Body of pancreas (tissue), 4 donors: ENCODE data around the gene HOXB4. TPM values are rescaled to one million over a fixed set of nuclear protein-coding genes. Genes with fewer than 3 reads are reported as not detected.

Experiments
- ATAC-seq: fragments of 150-250 bp; one replicate; pipeline ENCODE4 v1.9.1; 2016
- DNase-seq, 4 donors: peaks; one replicate each; pipeline ENCODE4 v3.0.0-alpha.2; 2019
- H3K27ac ChIP-seq, 4 donors: fragments of 200-600 bp; sonication (generic); 1 replicate in 3 of 4; 2 replicates in 1 of 4; pipeline versions ENCODE4 v1.5.1 to v1.6.1; 2016 to 2019; ENCODE audit warnings: mild to moderate bottlenecking in 1 of 4, mixed read lengths in 1 of 4, moderate library complexity in 1 of 4
- H3K27me3 ChIP-seq, 2 donors: fragments of 200-600 bp; sonication (generic); one replicate each; pipeline ENCODE4 v1.6.0; 2016; ENCODE audit warnings: mild to moderate bottlenecking in 1 of 2
- H3K36me3 ChIP-seq, 2 donors: fragments of 200-600 bp; sonication (generic); replicated peaks in 1 of 2; 2 replicates each; pipeline ENCODE4 v1.5.1; 2016; ENCODE audit warnings: low read depth in 2 of 2; ENCODE audit not compliant: insufficient read depth in 1 of 2
- H3K4me1 ChIP-seq: fragments of 200-600 bp; sonication (generic); one replicate; pipeline ENCODE4 v1.6.0; 2016
- H3K4me3 ChIP-seq, 2 donors: fragments of 200-600 bp; sonication (generic); 1 replicate in 1 of 2; 2 replicates in 1 of 2; pipeline ENCODE4 v1.5.1; 2016 to 2019
- H3K9me3 ChIP-seq, 3 donors: fragments of 200-600 bp; sonication (generic); 1 replicate in 2 of 3; 2 replicates in 1 of 3; pipeline ENCODE4 v1.5.1; 2016
- POLR2A ChIP-seq, 3 donors: fragments of 450-650 bp; IDR thresholded peaks; one replicate each; pipeline ENCODE4 v1.6.1; 2016; ENCODE audit warnings: antibody characterized with exemption in 3 of 3, mild to moderate bottlenecking in 2 of 3
- WGBS, 2 donors: methylation state at CpG; one replicate each; pipeline ENCODE4 v1.1.5; 2017; 5-methylcytosine and 5-hydroxymethylcytosine counted together
- intact Hi-C: fragments of 100-400 bp; cut with DNase I; formaldehyde crosslinking; loops from one replicate; pipeline ENCODE4 v1.15.1; 2023
- total RNA-seq, 2 donors: library from RNA; depleted of rRNA; stranded (reverse); fragments of >200 nt; gene quantifications; one replicate each; pipeline ENCODE4 v1.1.0, GENCODE V29; 2016
- TF ChIP-seq, protein P1 (sequence below), 7 experiments: fragments of 450-650 bp in 4 of 7; fragments of 200-600 bp in 3 of 7; sonication (generic) in 3 of 7; IDR thresholded peaks; one replicate each; pipeline ENCODE4 v1.5.1; 2016 to 2019; ENCODE audit warnings: antibody characterized with exemption in 7 of 7

The HOXB4 gene
- total RNA-seq, 2 donors from 2014 or later: 0.26 to 2.3 TPM

- intact Hi-C loops: no loop called here
- no peaks in the 10 kb centered on the region for H3K36me3 ChIP-seq
- no peak for ATAC-seq
- H3K4me1 ChIP-seq: peaks cover 9% of the 10 kb centered on the region
- 3 to 12% methylated on average over 23 to 41 of the region's 43 CpGs for WGBS, 2 donors
- no peaks in the 10 kb centered on the region for H3K9me3 ChIP-seq
- no peak for TF ChIP-seq POLR2A (IDR thresholded peaks at IDR 0.05)
- TF ChIP-seq, protein P1, sequence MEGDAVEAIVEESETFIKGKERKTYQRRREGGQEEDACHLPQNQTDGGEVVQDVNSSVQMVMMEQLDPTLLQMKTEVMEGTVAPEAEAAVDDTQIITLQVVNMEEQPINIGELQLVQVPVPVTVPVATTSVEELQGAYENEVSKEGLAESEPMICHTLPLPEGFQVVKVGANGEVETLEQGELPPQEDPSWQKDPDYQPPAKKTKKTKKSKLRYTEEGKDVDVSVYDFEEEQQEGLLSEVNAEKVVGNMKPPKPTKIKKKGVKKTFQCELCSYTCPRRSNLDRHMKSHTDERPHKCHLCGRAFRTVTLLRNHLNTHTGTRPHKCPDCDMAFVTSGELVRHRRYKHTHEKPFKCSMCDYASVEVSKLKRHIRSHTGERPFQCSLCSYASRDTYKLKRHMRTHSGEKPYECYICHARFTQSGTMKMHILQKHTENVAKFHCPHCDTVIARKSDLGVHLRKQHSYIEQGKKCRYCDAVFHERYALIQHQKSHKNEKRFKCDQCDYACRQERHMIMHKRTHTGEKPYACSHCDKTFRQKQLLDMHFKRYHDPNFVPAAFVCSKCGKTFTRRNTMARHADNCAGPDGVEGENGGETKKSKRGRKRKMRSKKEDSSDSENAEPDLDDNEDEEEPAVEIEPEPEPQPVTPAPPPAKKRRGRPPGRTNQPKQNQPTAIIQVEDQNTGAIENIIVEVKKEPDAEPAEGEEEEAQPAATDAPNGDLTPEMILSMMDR (IDR thresholded peaks at IDR 0.05): no peak
- H3K27me3 ChIP-seq: peaks cover 0 to 51% of the 10 kb centered on the region in 2 donors
- H3K27ac ChIP-seq: peak overlapping the region in 3 of 4 donors; percentile 26 to 55 (median 50)
- H3K4me3 ChIP-seq: no peak overlapping the region
- no peak for DNase-seq
Observed at GRCh38 chr17:48576479-48577309, 1.5 kb downstream of the HOXB4 start.

DNA sequence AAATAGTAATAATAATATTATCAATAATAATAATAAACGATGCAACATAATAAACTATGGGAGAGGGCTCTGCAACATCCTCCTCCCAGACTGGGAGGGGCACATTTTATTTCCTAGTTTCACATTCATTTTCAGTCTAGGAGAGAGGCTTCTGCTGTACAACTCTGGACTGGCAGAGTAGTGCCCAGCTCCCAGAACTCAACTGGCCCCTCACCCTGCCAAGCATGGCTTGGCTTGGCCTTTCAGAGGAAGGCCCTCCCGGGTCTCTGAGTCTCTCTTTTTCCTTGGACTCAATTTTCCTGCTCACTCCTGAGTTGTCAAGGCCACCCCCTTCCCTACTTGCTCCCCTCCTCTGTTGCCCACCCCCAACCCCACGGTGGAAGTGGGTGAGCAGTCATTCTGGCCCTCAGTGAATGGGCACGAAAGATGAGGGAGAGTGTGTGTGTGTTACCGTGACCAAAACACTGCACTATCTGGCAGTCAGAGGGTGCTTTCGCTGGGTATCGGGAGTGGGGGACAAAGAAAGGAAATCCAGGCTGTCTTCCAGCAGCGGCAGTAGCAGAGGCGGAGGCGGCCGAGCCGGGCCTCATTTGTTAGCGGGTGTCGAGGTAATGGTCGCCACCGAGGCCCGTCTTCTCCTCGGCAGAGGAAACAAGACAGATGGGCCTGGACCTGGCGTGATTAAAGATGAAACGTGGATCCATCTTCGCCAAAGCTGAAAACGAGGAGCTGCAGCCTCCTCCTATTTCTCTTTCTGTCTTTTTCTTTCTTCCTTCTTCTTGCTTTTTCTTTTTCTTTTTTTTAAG is 2.3 kb downstream of the HOXB4 start:
- intact Hi-C loops: no loop called here
- Histone ChIP-seq H3K4me1 (peaks cover 9% of the 10 kb centered on the region), H3K36me3 (no peaks in the 10 kb centered on the region), H3K9me3 (no peaks in the 10 kb centered on the region), H3K27ac (peak overlapping the region in 3 of 4 donors; percentile 26 to 48 (median 43)), H3K4me3 (no peak overlapping the region), H3K27me3 (peaks cover 0 to 43% of the 10 kb centered on the region in 2 donors)
- WGBS, 2 donors: 8 to 16% methylated on average over 22 of the region's 22 CpGs
- no peak for ATAC-seq
- no peak for TF ChIP-seq POLR2A (IDR thresholded peaks at IDR 0.05)
- TF ChIP-seq, protein P1 (IDR thresholded peaks at IDR 0.05): no peak
- no peak for DNase-seq

DNA sequence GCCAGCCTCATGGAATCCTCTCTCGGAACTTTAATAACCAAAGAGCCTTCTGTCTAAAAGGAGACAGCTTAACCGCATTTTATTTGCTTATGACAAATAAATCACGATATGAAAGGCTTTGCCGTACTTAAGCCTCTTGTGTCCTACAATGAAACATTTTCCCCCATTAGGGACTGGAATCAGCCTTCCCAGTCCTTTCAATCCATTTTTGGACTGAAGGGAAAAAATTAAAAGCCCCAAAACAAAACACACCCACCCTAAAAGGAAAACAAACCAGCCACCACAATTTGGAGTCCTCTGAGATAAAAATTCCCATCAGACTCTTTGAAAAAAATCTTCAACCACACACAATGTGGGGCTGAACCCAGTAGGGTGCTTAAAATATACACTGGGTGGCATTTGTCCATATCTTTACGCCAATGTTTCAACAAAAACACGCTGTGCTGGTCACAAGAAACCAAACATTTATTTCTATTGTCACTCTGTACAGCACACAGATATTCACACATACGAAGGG is 3.0 kb downstream of the HOXB4 start:
- Histone ChIP-seq H3K4me3 (no peak overlapping the region), H3K36me3 (no peaks in the 10 kb centered on the region), H3K27ac (no peak overlapping the region), H3K4me1 (peaks cover 13% of the 10 kb centered on the region), H3K27me3 (peaks cover 0 to 43% of the 10 kb centered on the region in 2 donors), H3K9me3 (no peaks in the 10 kb centered on the region)
- 17 to 18% methylated on average over 7 of the region's 7 CpGs for WGBS, 2 donors
- DNase-seq (no peak), ATAC-seq (no peak)
- intact Hi-C loops: no loop called here
- TF ChIP-seq, protein P1 (IDR thresholded peaks at IDR 0.05): no peak
- no peak for TF ChIP-seq POLR2A (IDR thresholded peaks at IDR 0.05)

- DNase-seq (no peak), ATAC-seq (no peak)
- Histone ChIP-seq H3K27me3 (peaks cover 0 to 45% of the 10 kb centered on the region in 2 donors), H3K4me1 (peaks cover 13% of the 10 kb centered on the region), H3K9me3 (no peaks in the 10 kb centered on the region), H3K36me3 (no peaks in the 10 kb centered on the region), H3K4me3 (no peak overlapping the region), H3K27ac (no peak overlapping the region)
- WGBS, 2 donors: 16 to 18% methylated on average over 8 of the region's 8 CpGs
- intact Hi-C loops: no loop called here
- TF ChIP-seq, protein P1 (IDR thresholded peaks at IDR 0.05): no peak
- no peak for TF ChIP-seq POLR2A (IDR thresholded peaks at IDR 0.05)
Observed at GRCh38 chr17:48574505-48575065, 3.6 kb downstream of the HOXB4 start.
